MCF 10A (cell line): ENCODE results near the gene PRM1. TPM values are rescaled to one million over a fixed set of nuclear protein-coding genes. Genes with fewer than 3 reads are reported as not detected.
"Not testable (repeated sequence)": the region's sequence is repeated elsewhere in the genome, so short reads cannot be mapped to it uniquely, and the experiment has no call there.

Source experiments
- BruUV-seq: library from RNA; stranded (reverse); fragments of 400-500 nt; replicated peaks from 2 replicates; lab custom pipeline; 2021; lab: Mats Ljungman, UMichigan
- CTCF ChIA-PET: fragments of 300-600 bp; sonication (Branson Sonifier 250); formaldehyde crosslinking; extraction: SDS; loops from one replicate; lab custom pipeline; 2021; ENCODE audit warnings: antibody characterized with exemption, inconsistent platforms; lab: Yijun Ruan, JAX
- POLR2A ChIA-PET: fragments of 300-600, 350-650 bp; sonication (Branson Sonifier 250); formaldehyde crosslinking; extraction: SDS; loops from one replicate; lab custom pipeline; 2020; ENCODE audit warnings: antibody characterized with exemption, inconsistent platforms; lab: Yijun Ruan, JAX
- DNase-seq: peaks from one replicate; pipeline ENCODE4 v3.0.0-alpha.2; 2018; ENCODE audit not compliant: unreplicated experiment
- H3K27ac Mint-ChIP-seq: one replicate; pipeline ENCODE4 v1.8.0; 2022; ENCODE audit warnings: mild to moderate bottlenecking, low read depth, mixed read lengths; ENCODE audit not compliant: unreplicated experiment
- H3K27me3 Mint-ChIP-seq: one replicate; pipeline ENCODE4 v1.8.0; 2022; ENCODE audit warnings: mixed read lengths; ENCODE audit not compliant: insufficient read depth, unreplicated experiment
- H3K36me3 Mint-ChIP-seq: one replicate; pipeline ENCODE4 v1.8.0; 2022; ENCODE audit warnings: mild to moderate bottlenecking, moderate library complexity, mixed read lengths; ENCODE audit not compliant: insufficient read depth, unreplicated experiment
- H3K4me1 Mint-ChIP-seq: one replicate; pipeline ENCODE4 v1.8.0; 2022; ENCODE audit warnings: mixed read lengths; ENCODE audit not compliant: insufficient read depth, unreplicated experiment
- H3K4me3 Mint-ChIP-seq: one replicate; pipeline ENCODE4 v1.8.0; 2022; ENCODE audit warnings: mild to moderate bottlenecking, moderate library complexity, mixed read lengths; ENCODE audit not compliant: unreplicated experiment
- H3K9me3 Mint-ChIP-seq: one replicate; pipeline ENCODE4 v1.8.0; 2022; ENCODE audit warnings: mixed read lengths; ENCODE audit not compliant: unreplicated experiment
- intact Hi-C: fragments of 100-400 bp; cut with micrococcal nuclease; formaldehyde crosslinking; loops from 2 replicates; pipeline ENCODE4 v1.14.1; 2022
- total RNA-seq: library from RNA; stranded (reverse); gene quantifications from 2 replicates; pipeline ENCODE4 v1.2.3, GENCODE V29; 2022
- TF ChIP-seq, protein P1 (sequence below): fragments of 200-600 bp; IDR thresholded peaks from one replicate; pipeline ENCODE4 v1.8.0; 2022; ENCODE audit warnings: antibody characterized with exemption, mild to moderate bottlenecking; ENCODE audit not compliant: unreplicated experiment

PRM1 gene
- total RNA-seq, 1 experiment from 2014 or later, result not detected

DNA sequence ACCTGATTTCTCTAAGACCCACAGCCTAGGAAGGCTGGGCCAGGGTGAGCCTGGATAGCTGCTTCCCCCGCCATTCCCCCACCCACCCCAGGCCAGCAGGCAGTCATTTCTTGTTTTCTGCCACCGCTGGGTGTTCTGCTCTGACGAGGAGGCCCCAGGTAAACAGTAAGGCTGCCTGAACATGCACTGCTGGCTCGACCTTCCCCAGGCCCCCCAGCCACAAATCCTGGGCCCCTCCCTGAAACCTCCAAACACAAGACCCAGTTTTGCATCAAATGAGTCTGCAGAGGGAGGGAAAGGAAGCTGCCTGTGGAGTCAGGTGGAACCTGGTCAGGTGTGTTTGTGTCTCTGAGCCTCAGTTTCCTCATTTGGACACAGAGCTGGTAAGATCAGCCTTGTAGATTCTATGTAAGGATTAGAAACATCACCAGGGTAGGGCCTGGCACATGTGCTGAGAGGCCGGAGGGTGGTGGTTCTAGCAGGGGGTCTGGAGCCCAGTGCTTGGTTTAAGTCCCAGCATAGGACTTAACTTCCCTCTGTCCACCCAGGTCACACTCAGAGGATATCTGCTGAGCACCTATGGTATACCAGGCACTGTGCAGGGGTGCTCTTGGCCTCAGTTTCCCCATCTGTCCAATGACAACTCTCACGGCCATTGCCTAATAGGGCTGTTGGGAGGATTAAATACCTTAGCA lies 18.9 kb upstream of the PRM1 start:
- intact Hi-C loops, result no loop called here
- no peak for DNase-seq
- H3K4me1 Mint-ChIP-seq, result no peaks in the 10 kb centered on the region
- no peaks in the 10 kb centered on the region for H3K27me3 Mint-ChIP-seq
- no peaks in the 10 kb centered on the region for H3K36me3 Mint-ChIP-seq
- no TSS peak for BruUV-seq
- H3K4me3 Mint-ChIP-seq, result no peak overlapping the region
- H3K27ac Mint-ChIP-seq, result no peak overlapping the region
- no peaks in the 10 kb centered on the region for H3K9me3 Mint-ChIP-seq
- POLR2A ChIA-PET, result no interaction called here
- TF ChIP-seq, protein P1, sequence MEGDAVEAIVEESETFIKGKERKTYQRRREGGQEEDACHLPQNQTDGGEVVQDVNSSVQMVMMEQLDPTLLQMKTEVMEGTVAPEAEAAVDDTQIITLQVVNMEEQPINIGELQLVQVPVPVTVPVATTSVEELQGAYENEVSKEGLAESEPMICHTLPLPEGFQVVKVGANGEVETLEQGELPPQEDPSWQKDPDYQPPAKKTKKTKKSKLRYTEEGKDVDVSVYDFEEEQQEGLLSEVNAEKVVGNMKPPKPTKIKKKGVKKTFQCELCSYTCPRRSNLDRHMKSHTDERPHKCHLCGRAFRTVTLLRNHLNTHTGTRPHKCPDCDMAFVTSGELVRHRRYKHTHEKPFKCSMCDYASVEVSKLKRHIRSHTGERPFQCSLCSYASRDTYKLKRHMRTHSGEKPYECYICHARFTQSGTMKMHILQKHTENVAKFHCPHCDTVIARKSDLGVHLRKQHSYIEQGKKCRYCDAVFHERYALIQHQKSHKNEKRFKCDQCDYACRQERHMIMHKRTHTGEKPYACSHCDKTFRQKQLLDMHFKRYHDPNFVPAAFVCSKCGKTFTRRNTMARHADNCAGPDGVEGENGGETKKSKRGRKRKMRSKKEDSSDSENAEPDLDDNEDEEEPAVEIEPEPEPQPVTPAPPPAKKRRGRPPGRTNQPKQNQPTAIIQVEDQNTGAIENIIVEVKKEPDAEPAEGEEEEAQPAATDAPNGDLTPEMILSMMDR, result no peak
- CTCF ChIA-PET, result no interaction called here

DNA sequence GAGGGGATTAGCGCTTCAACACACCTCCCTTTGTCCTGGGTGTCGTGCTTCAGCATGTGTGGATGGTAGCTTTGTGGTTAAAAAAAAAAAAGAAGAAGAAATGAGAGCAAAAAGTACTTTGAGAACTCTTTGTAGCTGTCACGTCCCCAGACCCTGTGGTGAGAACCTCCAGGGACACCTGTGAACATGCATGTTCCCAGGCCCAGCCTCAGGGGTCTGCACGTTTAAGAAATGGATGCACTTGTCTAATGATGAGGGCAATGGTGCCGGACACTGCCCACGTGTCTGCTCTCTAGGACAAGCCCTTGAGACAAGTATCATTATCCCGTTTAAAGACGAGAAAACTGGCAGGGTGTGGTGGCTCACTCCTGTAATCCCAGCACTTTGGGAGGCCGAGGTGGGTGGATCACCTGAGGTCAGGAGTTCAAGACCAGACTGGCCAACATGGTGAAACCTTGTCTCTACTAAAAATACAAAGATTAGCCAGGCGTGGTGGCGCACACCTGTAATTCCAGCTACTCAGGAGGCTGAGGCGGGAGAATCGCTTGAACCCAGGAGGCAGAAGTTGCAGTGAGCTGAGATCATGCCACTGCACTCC lies 17.9 kb upstream of the PRM1 start:
- H3K27ac Mint-ChIP-seq, BruUV-seq, H3K36me3 Mint-ChIP-seq, H3K9me3 Mint-ChIP-seq, POLR2A ChIA-PET, DNase-seq, H3K27me3 Mint-ChIP-seq, H3K4me3 Mint-ChIP-seq, H3K4me1 Mint-ChIP-seq, intact Hi-C loops: not testable (repeated sequence)
- CTCF ChIA-PET, result interaction anchor here (0.6 kb wide), 1 partner anchor 70 kb away, joined by 3 read pairs; no protein-coding TSS in a partner anchor

DNA sequence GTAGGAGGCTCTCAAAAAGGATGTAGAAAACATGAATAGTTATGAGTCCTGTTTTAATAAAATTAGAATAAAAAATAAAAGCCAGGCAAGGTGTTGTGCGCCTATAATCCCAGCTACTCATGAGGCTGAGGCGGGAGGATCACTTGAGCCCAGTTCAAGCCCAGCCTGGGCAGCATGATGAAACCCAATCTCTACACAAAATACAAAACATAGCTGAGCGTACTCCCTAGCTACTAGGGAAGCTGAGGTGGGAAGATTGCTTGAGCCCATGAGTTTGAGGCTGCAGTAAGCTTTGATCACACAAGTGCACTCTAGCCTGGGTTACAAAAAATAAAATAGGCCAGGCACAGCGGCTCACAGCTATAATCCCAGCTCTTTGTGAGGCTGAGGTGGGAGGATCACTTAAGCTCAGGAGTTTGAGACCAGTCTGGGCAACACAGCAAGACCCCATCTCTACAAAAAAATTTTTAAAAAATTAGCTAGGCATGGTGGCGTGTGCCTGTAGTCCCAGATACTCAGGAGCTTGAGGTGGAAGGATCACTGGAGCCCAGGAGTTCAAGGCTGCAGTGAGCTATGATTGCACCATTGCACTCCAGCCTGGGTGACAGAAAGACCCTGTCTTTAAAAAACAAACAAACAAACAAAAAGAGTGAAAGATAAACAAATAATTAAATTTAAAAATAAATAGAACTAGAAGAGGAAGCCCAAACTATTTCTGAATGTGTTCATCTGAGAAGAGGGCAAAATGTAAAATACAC lies 17.2 kb upstream of the PRM1 start:
- no peaks in the 10 kb centered on the region for H3K4me1 Mint-ChIP-seq
- no peak for DNase-seq
- ChIA-PET CTCF (interaction anchor here (0.7 kb wide), 1 partner anchor 60 kb away, joined by 4 read pairs; no protein-coding TSS in a partner anchor), POLR2A (interaction anchor here (0.6 kb wide), 1 partner anchor 1783 kb away, joined by 3 read pairs; no protein-coding TSS in a partner anchor)
- H3K4me3 Mint-ChIP-seq, result no peak overlapping the region
- H3K9me3 Mint-ChIP-seq, result no peaks in the 10 kb centered on the region
- no peaks in the 10 kb centered on the region for H3K36me3 Mint-ChIP-seq
- peaks cover under 1% of the 10 kb centered on the region for H3K27me3 Mint-ChIP-seq
- intact Hi-C loops, result no loop called here
- TF ChIP-seq, protein P1, result no peak
- H3K27ac Mint-ChIP-seq, result no peak overlapping the region
- no TSS peak for BruUV-seq

DNA sequence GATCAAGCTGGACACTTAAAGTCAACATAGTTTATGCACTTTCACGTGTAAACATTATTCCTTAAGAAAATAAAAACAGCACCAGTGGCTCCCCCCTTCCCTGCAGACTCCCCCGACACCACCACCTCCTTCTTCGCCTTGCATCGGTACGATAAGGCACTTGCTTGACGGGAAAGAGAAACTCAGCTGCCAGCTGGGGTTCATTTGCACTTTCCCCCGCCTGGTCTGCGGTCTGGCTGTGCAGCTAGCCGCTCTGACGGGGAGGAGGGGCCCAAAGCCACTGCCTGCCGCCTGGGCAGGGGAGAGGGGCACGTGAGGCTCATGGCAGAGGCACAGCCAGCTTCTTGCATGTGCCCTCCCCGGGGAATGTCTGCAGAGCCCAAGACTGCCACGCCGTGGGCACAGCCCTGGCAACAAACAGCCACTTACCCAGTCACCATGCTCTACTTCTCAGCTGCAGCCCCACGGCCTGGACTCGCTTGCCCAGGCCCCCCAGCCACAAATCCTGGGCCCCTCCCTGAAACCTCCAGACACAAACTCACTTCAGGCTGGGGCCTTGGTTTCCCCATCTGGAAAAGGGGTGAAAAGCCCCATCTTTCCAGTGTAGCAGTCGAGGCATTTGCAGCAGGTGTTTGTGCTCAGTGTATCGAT lies 16.5 kb upstream of the PRM1 start:
- H3K4me1 Mint-ChIP-seq, result no peaks in the 10 kb centered on the region
- H3K4me3 Mint-ChIP-seq, result no peak overlapping the region
- TF ChIP-seq, protein P1, result no peak
- H3K36me3 Mint-ChIP-seq, result no peaks in the 10 kb centered on the region
- intact Hi-C loops, result no loop called here
- no peak overlapping the region for H3K27ac Mint-ChIP-seq
- no peaks in the 10 kb centered on the region for H3K9me3 Mint-ChIP-seq
- no peak for DNase-seq
- ChIA-PET CTCF (no interaction called here), POLR2A (interaction anchor here (0.6 kb wide), 1 partner anchor 1784 kb away, joined by 3 read pairs; no protein-coding TSS in a partner anchor)
- no TSS peak for BruUV-seq
- H3K27me3 Mint-ChIP-seq, result peaks cover 8% of the 10 kb centered on the region
